ENCODE results near the gene SDCBP2. TPM values are rescaled to one million over a fixed set of nuclear protein-coding genes. Genes with fewer than 3 reads are reported as not detected.

SDCBP2 gene
- total and polyA plus RNA-seq, 10 of the 15 experiments (the other 5 are each of a cell fraction or from before 2014, with no cell fraction given) = 0.16 to 2.4 (median 1.1) TPM; not detected in 1

DNA sequence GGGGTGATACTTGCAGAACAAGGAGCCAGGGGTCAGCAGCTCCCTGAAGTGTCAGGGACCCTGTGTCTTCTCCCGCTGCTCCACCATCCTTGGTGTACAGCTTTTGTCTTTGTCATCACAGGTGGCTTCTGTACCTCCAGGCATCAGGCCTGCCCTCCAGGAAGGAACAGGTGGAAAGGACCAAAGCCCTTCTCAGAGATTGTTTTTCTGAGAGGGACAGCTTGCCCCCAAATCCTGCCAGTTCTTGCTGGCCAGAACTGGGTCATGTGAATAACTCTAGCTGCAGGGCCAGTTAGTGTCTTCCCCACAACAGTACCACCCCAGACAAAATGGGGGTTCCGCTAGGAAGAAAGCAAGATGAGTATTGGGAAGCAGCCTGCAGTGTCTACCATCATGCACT is 31.5 kb downstream of the SDCBP2 start:
- H3K4me3 ChIP-seq = no peak overlapping the region
- no peak overlapping the region for H3K27ac ChIP-seq (ENCODE audit: control insufficient read depth, insufficient read depth)
- intact Hi-C loops (cut with micrococcal nuclease; ENCODE audit: unreplicated experiment) = no loop called here
- H3K4me2 ChIP-seq (ENCODE audit: control insufficient read depth, insufficient read depth) = no peak overlapping the region
- ChIA-PET POLR2A (no interaction called here), SMC1A (ENCODE audit: uncharacterized antibody, unreplicated experiment) (interaction anchor here (1.6 kb wide), 1 partner anchor 11 kb away, joined by 4 read pairs; no protein-coding TSS in a partner anchor), CTCF (no interaction called here), RAD21 (ENCODE audit: unreplicated experiment) (no interaction called here)
- DNase-seq (ENCODE audit: low read depth, low spot score) (no peak), FAIRE-seq (no peak), ATAC-seq (no peak)
- no peaks in the 10 kb centered on the region for H3K9me3 ChIP-seq (replicated peaks; ENCODE audit: control insufficient read depth, insufficient read depth, low read length)
- WGBS (ENCODE audit: insufficient coverage, insufficient replicate concordance, low lambda C conversion rate, missing lambda C conversion rate) = 23% methylated on average over 2 of the region's 2 CpGs
- H3K4me1 ChIP-seq (ENCODE audit: control insufficient read depth, insufficient read depth, low read length) = no peaks in the 10 kb centered on the region
- H3K27me3 ChIP-seq (replicated peaks in 1 of 2; ENCODE audit: control insufficient read depth in 2 of 2, insufficient read depth in 2 of 2, low read length in 1 of 2) = no peaks in the 10 kb centered on the region; a peak in 3 of 4 replicates
- no TSS peak for BruUV-seq (replicated peaks)
- no peaks in the 10 kb centered on the region for H3K79me2 ChIP-seq (ENCODE audit: control insufficient read depth, insufficient read depth, low read length)
- no peak overlapping the region for H2AFZ ChIP-seq (ENCODE audit: control insufficient read depth, low read depth, low read length)
- no peaks in the 10 kb centered on the region for H4K20me1 ChIP-seq (ENCODE audit: control insufficient read depth, insufficient read depth)
- TF ChIP-seq ZNF274 (IDR thresholded peaks at IDR 0.05; ENCODE audit: insufficient read depth, insufficient read length) = no peak
- TF ChIP-seq SREBF2 (IDR thresholded peaks at IDR 0.05; ENCODE audit: low read length) = no peak
- TF ChIP-seq TCF7 (IDR thresholded peaks at IDR 0.05; ENCODE audit: borderline replicate concordance) = no peak
- TF ChIP-seq RCOR1 (conservative IDR thresholded peaks at IDR 0.05; ENCODE audit: low read depth, low read length) = no peak
- no peak for TF ChIP-seq NFYA (IDR thresholded peaks at IDR 0.05; ENCODE audit: borderline replicate concordance, low read depth, low read length)
- TF ChIP-seq IKZF2 (IDR thresholded peaks at IDR 0.05) = no peak
- TF ChIP-seq TARDBP (IDR thresholded peaks at IDR 0.05; ENCODE audit: borderline replicate concordance) = no peak
- TF ChIP-seq STAT3 (IDR thresholded peaks at IDR 0.05; ENCODE audit: low read depth, low read length) = no peak
- TF ChIP-seq PML (IDR thresholded peaks at IDR 0.05; ENCODE audit: low read length) = no peak
- TF ChIP-seq KAT2A (conservative IDR thresholded peaks at IDR 0.05; ENCODE audit: control insufficient read depth, low read depth, low read length) = no peak
- H3K9ac ChIP-seq (ENCODE audit: control insufficient read depth, insufficient read depth, low read length) = no peak overlapping the region
- in situ Hi-C loops (cut with MboI) = no loop called here
- no peaks in the 10 kb centered on the region for H3K36me3 ChIP-seq (ENCODE audit: control insufficient read depth in 2 of 2, insufficient read depth in 2 of 2, low read length in 1 of 2)

DNA sequence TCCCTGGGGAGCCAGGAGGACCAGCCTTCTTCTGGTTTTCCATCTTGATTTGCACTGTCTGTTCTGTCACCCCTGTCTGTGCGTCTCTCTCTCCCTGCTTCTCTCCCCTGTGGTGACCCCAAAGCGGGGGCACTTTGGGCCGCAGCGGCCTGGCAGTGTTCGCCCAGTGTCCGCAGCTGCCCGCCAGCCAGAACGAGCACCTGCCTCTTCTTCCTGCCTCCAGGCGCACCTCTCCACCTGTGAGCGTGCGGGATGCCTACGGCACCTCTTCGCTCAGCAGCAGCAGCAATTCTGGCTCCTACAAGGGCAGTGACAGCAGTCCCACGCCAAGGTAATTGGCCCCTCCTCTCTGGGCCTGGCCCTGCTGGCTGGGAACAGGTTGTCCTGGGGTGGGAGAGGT is 32.0 kb downstream of the SDCBP2 start:
- Histone ChIP-seq H2AFZ (ENCODE audit: control insufficient read depth, low read depth, low read length) (no peak overlapping the region), H4K20me1 (ENCODE audit: control insufficient read depth, insufficient read depth) (no peaks in the 10 kb centered on the region), H3K36me3 (ENCODE audit: control insufficient read depth in 2 of 2, insufficient read depth in 2 of 2, low read length in 1 of 2) (no peaks in the 10 kb centered on the region), H3K4me3 (no peak overlapping the region), H3K4me1 (ENCODE audit: control insufficient read depth, insufficient read depth, low read length) (no peaks in the 10 kb centered on the region), H3K27ac (ENCODE audit: control insufficient read depth, insufficient read depth) (no peak overlapping the region), H3K9ac (ENCODE audit: control insufficient read depth, insufficient read depth, low read length) (no peak overlapping the region), H3K9me3 (replicated peaks; ENCODE audit: control insufficient read depth, insufficient read depth, low read length) (no peaks in the 10 kb centered on the region), H3K4me2 (ENCODE audit: control insufficient read depth, insufficient read depth) (no peak overlapping the region), H3K27me3 (replicated peaks in 1 of 2; ENCODE audit: control insufficient read depth in 2 of 2, insufficient read depth in 2 of 2, low read length in 1 of 2) (no peaks in the 10 kb centered on the region; a peak in 3 of 4 replicates), H3K79me2 (ENCODE audit: control insufficient read depth, insufficient read depth, low read length) (no peaks in the 10 kb centered on the region)
- ChIA-PET SMC1A (ENCODE audit: uncharacterized antibody, unreplicated experiment) (interaction anchor here (1.6 kb wide), 1 partner anchor 12 kb away, joined by 4 read pairs; no protein-coding TSS in a partner anchor), RAD21 (ENCODE audit: unreplicated experiment) (no interaction called here), POLR2A (no interaction called here), CTCF (no interaction called here)
- 62% methylated on average over 13 of the region's 14 CpGs for WGBS (ENCODE audit: insufficient coverage, insufficient replicate concordance, low lambda C conversion rate, missing lambda C conversion rate)
- FAIRE-seq (no peak), DNase-seq (ENCODE audit: low read depth, low spot score) (no peak), ATAC-seq (no peak)
- intact Hi-C loops (cut with micrococcal nuclease; ENCODE audit: unreplicated experiment) = no loop called here
- in situ Hi-C loops (cut with MboI) = no loop called here
- TF ChIP-seq SMAD5 (IDR thresholded peaks at IDR 0.05; ENCODE audit: low read depth) (no peak), FOS (IDR thresholded peaks at IDR 0.05; ENCODE audit: borderline replicate concordance, extremely low read depth, insufficient read length) (no peak), MTA3 (IDR thresholded peaks at IDR 0.05; ENCODE audit: borderline replicate concordance, low read length) (no peak), HDAC2 (IDR thresholded peaks at IDR 0.05) (no peak)
- TF ChIP-seq, protein P1, sequence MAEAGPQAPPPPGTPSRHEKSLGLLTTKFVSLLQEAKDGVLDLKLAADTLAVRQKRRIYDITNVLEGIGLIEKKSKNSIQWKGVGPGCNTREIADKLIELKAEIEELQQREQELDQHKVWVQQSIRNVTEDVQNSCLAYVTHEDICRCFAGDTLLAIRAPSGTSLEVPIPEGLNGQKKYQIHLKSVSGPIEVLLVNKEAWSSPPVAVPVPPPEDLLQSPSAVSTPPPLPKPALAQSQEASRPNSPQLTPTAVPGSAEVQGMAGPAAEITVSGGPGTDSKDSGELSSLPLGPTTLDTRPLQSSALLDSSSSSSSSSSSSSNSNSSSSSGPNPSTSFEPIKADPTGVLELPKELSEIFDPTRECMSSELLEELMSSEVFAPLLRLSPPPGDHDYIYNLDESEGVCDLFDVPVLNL (IDR thresholded peaks at IDR 0.05; ENCODE audit: low read depth, low read length) = no peak
- BruUV-seq (replicated peaks) = no TSS peak

Data from GM12878 (cell line).